ENCODE measurements around the gene KRT6A. TPM values are rescaled to one million over a fixed set of nuclear protein-coding genes. Genes with fewer than 3 reads are reported as not detected.

Gene KRT6A
- polyA plus RNA-seq, 3 donors = not detected

GRCh38 chr12:52440821-52441319 lies 52.2 kb downstream of the KRT6A start:
- H3K9ac ChIP-seq (ENCODE audit: insufficient read depth, low read length, poor library complexity, severe bottlenecking) = no peak overlapping the region
- WGBS (ENCODE audit: insufficient coverage) = 100% methylated on average over 5 of the region's 5 CpGs
- Mint-ChIP-seq H3K27me3 (ENCODE audit: low read depth in 3 of 3) (peaks cover 9 to 19% (median 16%) of the 10 kb centered on the region in 3 donors), H3K27ac (no peak overlapping the region), H3K9me3 (peaks cover 0 to 2% (median 0%) of the 10 kb centered on the region in 7 donors), H3K4me3 (no peak overlapping the region), H3K4me1 (no peaks in the 10 kb centered on the region), H3K36me3 (no peaks in the 10 kb centered on the region)
- intact Hi-C loops (cut with micrococcal nuclease) = no loop called here
- H2AFZ ChIP-seq (ENCODE audit: insufficient read depth, low read depth, low read length, poor library complexity, severe bottlenecking) = no peak overlapping the region
- no peak for TF ChIP-seq CTCF (IDR thresholded peaks at IDR 0.05)
- no peaks in the 10 kb centered on the region for H3K36me3 ChIP-seq (replicated peaks in 1 of 2; ENCODE audit: control insufficient read depth in 1 of 2, insufficient read depth in 2 of 2, low read length in 2 of 2)
- no peak for DNase-seq
- no peaks in the 10 kb centered on the region for H3K4me1 ChIP-seq (ENCODE audit: control insufficient read depth in 1 of 2, insufficient read depth in 2 of 2, low read length in 2 of 2)
- H3K27ac ChIP-seq (ENCODE audit: low read depth in 1 of 2, low read length in 2 of 2) = no peak overlapping the region
- H3K9me3 ChIP-seq (replicated peaks in 1 of 2; ENCODE audit: control insufficient read depth in 1 of 2, insufficient read depth in 1 of 2, low read length in 2 of 2) = no peaks in the 10 kb centered on the region
- H3K4me2 ChIP-seq (replicated peaks; ENCODE audit: extremely low read depth, low read length, poor library complexity, severe bottlenecking) = no peak overlapping the region
- H3K27me3 ChIP-seq (ENCODE audit: control insufficient read depth in 2 of 2, insufficient read depth in 2 of 2, low read length in 2 of 2) = no peaks in the 10 kb centered on the region
- no peaks in the 10 kb centered on the region for H4K20me1 ChIP-seq (ENCODE audit: insufficient read depth, low read length)
- H3K4me3 ChIP-seq (replicated peaks in 1 of 3; ENCODE audit: low read depth in 2 of 3, low read length in 3 of 3) = no peak overlapping the region
- no peaks in the 10 kb centered on the region for H3K79me2 ChIP-seq (ENCODE audit: insufficient read depth, low read length)

- H2AFZ ChIP-seq (ENCODE audit: insufficient read depth, low read depth, low read length, poor library complexity, severe bottlenecking) = no peak overlapping the region
- DNase-seq = no peak
- H3K27me3 Mint-ChIP-seq (ENCODE audit: low read depth in 3 of 3) = peaks cover 9 to 17% (median 16%) of the 10 kb centered on the region in 3 donors
- TF ChIP-seq CTCF (IDR thresholded peaks at IDR 0.05) = no peak
- intact Hi-C loops (cut with micrococcal nuclease) = no loop called here
- H3K4me2 ChIP-seq (replicated peaks; ENCODE audit: extremely low read depth, low read length, poor library complexity, severe bottlenecking) = no peak overlapping the region
- no peaks in the 10 kb centered on the region for H3K79me2 ChIP-seq (ENCODE audit: insufficient read depth, low read length)
- no peak overlapping the region for H3K9ac ChIP-seq (ENCODE audit: insufficient read depth, low read length, poor library complexity, severe bottlenecking)
- WGBS (ENCODE audit: insufficient coverage) = no CpG with 5 or more reads among the region's 2 CpGs
- no peak overlapping the region for H3K4me3 Mint-ChIP-seq
- no peaks in the 10 kb centered on the region for H4K20me1 ChIP-seq (ENCODE audit: insufficient read depth, low read length)
- no peaks in the 10 kb centered on the region for H3K36me3 ChIP-seq (replicated peaks in 1 of 2; ENCODE audit: control insufficient read depth in 1 of 2, insufficient read depth in 2 of 2, low read length in 2 of 2)
- H3K4me3 ChIP-seq (replicated peaks in 1 of 3; ENCODE audit: low read depth in 2 of 3, low read length in 3 of 3) = no peak overlapping the region
- H3K36me3 Mint-ChIP-seq = no peaks in the 10 kb centered on the region
- H3K27me3 ChIP-seq (ENCODE audit: control insufficient read depth in 2 of 2, insufficient read depth in 2 of 2, low read length in 2 of 2) = no peaks in the 10 kb centered on the region
- H3K27ac Mint-ChIP-seq = no peak overlapping the region
- H3K9me3 Mint-ChIP-seq = peaks cover 0 to 2% (median 0%) of the 10 kb centered on the region in 7 donors
- no peaks in the 10 kb centered on the region for H3K4me1 ChIP-seq (ENCODE audit: control insufficient read depth in 1 of 2, insufficient read depth in 2 of 2, low read length in 2 of 2)
- H3K9me3 ChIP-seq (replicated peaks in 1 of 2; ENCODE audit: control insufficient read depth in 1 of 2, insufficient read depth in 1 of 2, low read length in 2 of 2) = no peaks in the 10 kb centered on the region
- H3K27ac ChIP-seq (ENCODE audit: low read depth in 1 of 2, low read length in 2 of 2) = no peak overlapping the region
- H3K4me1 Mint-ChIP-seq = no peaks in the 10 kb centered on the region
These were observed 53.2 kb downstream of the KRT6A start for GRCh38 chr12:52439845-52440244.
